ENCODE data around the gene RAD50.

GRCh38 chr5:132594170-132594569 is 37.4 kb downstream of the RAD50 start:
- TF ChIP-seq EZH2phosphoT487 (IDR thresholded peaks at IDR 0.05; ENCODE audit: low read length) (no peak), CTCF (IDR thresholded peaks at IDR 0.05; ENCODE audit: low read length) (no peak)
